DND-41 (cell line): ENCODE data around the gene KLF3.

Experiments used
- CTCF ChIP-seq: IDR thresholded peaks from 2 replicates; pipeline ENCODE4 v1.5.1; 2012; ENCODE audit warnings: borderline replicate concordance, low read length, moderate library complexity, mild to moderate bottlenecking; ENCODE audit not compliant: poor library complexity, severe bottlenecking; ENCODE audit errors: extremely low read depth
- EZH2 ChIP-seq: IDR thresholded peaks from 3 replicates; pipeline ENCODE4 v1.6.1; 2012; ENCODE audit warnings: borderline replicate concordance, low read depth, mild to moderate bottlenecking, moderate library complexity, low read length, inconsistent platforms; ENCODE audit not compliant: severe bottlenecking

- TF ChIP-seq EZH2 (no peak), CTCF (no peak)
Measured at GRCh38 chr4:38620065-38620464, 43.9 kb upstream of the KLF3 start.
